ENCODE results near the gene NUBP2.

DNA sequence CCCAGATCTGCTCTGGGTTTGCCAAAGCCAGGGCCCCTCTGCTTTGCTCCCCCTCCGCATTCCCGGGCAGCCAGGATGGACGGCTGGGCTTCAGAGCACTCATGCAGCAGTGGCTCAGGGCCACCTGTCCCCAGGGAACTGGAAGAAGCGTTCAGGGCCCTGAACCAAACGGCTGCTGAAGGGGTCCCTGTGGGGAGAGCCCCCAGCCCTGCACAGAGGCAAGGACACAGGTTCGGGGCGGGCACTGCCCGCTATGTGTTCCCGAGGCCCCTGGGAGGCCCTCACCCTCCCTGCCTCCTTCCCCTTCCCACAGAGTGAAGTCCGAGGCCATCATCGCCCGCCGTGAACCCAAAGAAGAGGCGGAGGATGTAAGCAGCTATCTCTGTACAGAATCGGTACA is 21.8 kb upstream of the NUBP2 start:
- TF ChIP-seq, protein P1, sequence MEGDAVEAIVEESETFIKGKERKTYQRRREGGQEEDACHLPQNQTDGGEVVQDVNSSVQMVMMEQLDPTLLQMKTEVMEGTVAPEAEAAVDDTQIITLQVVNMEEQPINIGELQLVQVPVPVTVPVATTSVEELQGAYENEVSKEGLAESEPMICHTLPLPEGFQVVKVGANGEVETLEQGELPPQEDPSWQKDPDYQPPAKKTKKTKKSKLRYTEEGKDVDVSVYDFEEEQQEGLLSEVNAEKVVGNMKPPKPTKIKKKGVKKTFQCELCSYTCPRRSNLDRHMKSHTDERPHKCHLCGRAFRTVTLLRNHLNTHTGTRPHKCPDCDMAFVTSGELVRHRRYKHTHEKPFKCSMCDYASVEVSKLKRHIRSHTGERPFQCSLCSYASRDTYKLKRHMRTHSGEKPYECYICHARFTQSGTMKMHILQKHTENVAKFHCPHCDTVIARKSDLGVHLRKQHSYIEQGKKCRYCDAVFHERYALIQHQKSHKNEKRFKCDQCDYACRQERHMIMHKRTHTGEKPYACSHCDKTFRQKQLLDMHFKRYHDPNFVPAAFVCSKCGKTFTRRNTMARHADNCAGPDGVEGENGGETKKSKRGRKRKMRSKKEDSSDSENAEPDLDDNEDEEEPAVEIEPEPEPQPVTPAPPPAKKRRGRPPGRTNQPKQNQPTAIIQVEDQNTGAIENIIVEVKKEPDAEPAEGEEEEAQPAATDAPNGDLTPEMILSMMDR (IDR thresholded peaks at IDR 0.05), result no peak
- no peak for TF ChIP-seq POLR2A (IDR thresholded peaks at IDR 0.05)

Data from breast epithelium (tissue), 3 donors.